GM18505 (cell line): ENCODE results near the gene ANO9.

Experiments used
- ATAC-seq: cut with Tn5 transposase; IDR thresholded peaks from one replicate; pipeline ENCODE4 v1.9.1; 2021; ENCODE audit not compliant: unreplicated experiment
- POLR2A ChIP-seq: IDR thresholded peaks from 4 replicates; pipeline ENCODE4 v1.6.1; 2011; ENCODE audit warnings: borderline replicate concordance; ENCODE audit not compliant: insufficient read depth, insufficient read length; ENCODE audit errors: extremely low read depth

Gene ANO9

DNA sequence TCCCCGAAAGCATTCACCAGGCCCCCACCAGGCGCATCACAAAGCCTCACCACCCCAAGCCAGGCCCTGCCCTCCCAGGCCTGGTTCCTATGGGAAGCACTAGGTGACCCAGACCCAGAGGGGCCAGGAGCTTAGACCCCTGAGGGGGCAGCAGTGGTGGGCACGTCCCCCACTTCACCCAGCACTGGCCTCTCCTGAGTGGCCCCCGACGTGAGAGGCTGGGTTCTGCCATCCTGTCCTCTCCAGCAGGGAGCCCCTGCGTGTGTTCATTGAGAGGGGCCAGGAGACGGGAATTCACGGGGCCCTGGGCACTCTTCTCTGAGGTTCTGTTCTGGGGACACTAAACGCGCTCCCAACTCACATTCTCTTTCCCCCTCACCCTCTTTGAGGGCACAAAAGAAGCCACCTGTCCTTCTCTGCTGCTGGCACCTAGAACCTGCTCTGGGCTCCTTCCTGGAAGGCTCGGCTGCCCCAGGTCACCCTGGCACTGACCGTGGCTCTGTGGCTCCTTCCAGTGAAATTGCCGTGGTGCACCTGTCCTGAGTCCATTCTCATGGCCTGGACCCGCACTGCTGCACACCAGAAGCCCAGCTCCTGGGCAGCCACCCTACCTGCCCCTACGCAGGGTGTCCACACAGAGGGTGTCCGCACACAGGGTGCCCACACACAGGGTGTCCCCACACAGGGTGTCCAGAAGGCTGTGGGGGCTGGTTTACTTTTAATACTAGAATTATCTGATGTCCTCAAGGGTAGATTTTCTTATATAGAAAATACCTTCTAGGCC is 20.5 kb upstream of the ANO9 start:
- TF ChIP-seq POLR2A = no peak
- no peak for ATAC-seq

DNA sequence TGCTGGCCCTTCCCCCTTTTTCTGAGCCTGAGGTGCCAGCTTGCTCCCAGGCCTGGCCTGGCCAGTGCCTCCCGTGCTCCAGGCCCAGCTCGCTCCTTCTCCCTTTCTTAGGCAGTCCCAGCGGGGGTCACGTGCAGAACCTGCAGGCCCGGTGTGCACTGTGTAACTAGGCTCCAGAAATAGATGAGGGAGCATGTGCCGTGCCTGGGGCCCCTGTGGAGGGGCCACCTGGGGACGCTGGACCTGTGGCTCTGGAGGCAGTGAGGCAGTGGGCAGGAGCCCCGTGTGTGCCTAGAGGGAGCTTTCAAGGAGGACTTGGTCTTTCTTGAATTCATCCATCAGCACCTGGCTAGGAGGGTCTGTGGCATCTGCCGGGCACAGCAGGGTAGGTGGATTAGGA is 19.8 kb upstream of the ANO9 start:
- ATAC-seq = no peak
- no peak for TF ChIP-seq POLR2A

DNA sequence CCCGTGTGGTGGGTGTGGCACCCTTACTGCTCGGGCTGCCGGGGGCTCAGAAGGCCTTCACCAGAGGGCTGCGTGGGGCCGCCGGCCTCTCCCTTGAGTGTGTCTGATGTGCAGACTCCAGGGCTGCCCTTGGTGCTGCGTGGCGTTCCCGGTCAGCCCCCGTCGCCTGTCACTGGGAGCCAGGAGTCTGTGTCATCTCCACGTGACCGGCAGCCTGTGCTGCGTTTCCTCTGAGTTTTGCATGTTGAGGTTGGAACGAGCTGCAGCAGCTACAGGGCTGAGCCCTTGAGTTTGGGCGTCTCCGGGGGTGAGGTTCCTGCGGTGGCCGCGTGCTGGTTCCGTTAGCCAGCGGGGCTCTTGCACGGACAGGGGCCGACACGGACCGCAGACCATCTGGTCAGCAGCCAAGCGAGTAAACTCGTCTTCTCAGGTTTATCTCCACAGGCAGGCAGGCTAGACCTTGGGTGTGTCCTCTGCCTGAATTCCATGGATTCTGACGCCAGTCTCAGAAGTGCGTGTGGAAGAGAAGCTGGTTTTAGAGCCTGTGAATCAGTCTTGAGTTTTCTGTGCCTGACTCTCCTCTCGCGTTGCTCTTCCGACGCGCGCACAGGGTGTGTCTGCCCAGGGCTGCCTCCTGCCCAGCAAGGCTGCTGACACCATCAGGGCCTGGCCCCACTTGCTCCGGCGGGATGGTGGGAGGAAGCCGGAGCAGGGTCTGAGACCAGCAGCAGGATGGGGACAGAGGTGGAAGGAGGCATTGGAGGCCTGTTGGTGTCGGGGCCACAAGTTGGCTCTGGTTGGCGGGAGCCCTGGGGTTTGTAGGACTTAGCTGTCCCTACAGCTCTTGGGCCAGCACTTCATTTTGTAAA is 18.8 kb upstream of the ANO9 start:
- ATAC-seq = no peak
- TF ChIP-seq POLR2A = no peak

DNA sequence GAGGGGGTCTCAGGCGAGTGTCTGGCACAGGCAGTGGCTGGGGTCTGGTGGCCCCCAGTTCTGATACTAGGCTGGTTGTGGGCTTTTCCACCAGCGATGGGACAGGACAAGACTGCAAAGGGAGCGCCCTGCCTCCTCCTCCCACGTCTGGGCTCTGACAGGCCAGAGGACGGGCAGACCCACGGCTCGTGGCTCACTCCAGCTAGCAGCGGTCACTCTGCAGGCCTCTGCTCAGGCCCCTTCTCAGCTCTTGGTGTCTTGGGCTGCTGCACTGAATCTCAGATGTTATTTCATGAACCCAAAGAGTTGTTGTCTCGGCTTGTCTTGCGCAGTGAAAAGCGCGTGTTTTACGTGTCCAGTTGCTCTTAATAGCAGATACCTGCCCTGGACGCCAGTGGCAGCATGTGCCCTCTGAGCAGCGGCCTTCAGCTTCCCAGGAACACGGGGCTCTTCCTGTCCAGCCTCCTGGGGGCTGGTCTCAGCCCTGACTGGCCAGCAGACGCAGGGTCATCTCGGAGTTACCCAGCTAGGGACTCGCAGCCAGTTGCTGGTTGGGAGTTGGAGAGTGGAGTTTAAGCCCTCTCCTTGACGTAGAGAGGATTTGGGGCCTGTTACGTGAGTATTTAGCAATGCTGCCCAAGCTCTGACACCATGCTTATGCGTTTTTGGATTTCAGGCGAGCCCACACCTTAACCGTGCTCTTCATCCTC is 17.9 kb upstream of the ANO9 start:
- no peak for ATAC-seq
- no peak for TF ChIP-seq POLR2A

DNA sequence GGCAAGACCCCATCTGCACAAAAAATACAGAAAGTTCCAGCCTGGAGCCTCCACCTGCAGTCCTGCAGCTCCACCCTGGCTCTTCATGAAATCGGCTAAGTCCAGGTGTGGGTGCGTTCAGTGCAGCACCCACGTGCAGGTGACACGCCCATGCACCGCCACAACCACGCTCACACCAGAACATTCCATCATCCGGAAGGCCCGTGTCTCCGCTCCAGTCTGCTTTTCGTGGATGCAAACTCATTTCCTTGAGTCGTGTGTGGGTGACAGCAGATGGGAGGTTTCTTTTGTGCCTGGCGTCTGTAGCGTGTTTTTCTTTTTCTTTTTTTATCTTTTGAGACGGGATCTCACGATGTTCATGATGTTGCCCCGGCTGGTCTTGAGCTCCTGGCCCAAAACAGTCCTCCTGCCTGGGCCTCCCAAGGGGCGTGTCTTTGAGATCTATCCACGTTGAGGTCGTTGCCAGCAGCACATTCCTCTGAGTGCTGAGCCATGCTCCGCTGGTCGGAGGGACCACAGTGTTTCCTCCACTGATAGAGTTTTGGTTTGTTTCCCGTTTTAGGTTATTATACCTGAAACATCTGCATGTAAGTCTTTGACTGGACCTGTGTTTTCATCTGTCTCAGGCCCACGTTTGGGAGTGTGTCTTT is 15.4 kb upstream of the ANO9 start:
- no peak for ATAC-seq

DNA sequence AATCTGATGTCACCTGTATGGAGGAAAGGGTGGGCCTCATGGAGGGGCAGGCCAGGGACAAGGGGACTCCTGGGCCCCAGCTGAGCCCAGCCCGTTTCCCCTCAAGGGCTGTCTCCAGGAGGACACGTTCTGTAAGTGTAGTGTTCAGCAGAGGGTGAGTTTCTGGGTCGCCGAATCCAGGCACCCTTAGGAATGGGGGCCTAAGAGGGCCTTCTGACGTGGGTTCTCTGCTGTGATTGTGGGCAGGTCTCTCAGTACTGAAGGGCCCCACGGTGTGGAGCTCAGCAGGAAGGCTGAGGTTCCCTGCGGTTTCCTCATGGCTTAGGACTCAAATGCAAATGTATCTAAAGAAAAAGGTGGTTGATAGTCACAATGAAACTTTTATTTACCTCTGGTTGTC is 14.7 kb upstream of the ANO9 start:
- ATAC-seq = no peak

More for the DNA sequence above, 15.4 kb upstream of the ANO9 start:
- no peak for TF ChIP-seq POLR2A

DNA sequence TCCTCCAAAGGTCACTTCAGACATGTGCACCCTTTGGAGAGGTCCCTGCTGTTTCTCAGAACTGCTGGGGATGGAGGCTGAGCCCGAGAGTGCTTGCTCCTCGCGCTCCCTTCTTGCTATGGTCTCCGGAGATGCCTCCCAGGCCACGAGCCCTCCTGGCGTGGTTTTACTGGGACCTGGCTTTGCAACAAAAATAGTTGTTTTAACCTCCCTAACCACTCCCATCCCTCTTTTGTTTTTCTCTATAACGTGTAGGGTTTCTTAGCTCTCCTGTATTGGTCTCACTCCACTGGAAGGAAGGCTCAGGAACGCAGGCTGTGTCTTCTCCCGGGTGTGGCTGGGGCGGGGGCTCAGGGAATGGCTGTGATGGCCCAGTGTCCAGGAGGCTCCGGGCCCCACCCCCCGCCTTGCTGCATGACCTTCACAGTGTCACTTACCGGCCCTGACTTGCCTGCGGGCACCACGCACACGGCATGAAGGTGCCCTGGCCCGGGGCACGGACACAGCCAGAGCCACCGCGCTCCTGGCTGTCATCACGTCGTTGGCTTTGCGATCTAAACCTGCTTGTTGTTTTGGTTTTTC is 13.8 kb upstream of the ANO9 start:
- no peak for TF ChIP-seq POLR2A
- no peak for ATAC-seq

More for the DNA sequence above, 14.7 kb upstream of the ANO9 start:
- TF ChIP-seq POLR2A = no peak

DNA sequence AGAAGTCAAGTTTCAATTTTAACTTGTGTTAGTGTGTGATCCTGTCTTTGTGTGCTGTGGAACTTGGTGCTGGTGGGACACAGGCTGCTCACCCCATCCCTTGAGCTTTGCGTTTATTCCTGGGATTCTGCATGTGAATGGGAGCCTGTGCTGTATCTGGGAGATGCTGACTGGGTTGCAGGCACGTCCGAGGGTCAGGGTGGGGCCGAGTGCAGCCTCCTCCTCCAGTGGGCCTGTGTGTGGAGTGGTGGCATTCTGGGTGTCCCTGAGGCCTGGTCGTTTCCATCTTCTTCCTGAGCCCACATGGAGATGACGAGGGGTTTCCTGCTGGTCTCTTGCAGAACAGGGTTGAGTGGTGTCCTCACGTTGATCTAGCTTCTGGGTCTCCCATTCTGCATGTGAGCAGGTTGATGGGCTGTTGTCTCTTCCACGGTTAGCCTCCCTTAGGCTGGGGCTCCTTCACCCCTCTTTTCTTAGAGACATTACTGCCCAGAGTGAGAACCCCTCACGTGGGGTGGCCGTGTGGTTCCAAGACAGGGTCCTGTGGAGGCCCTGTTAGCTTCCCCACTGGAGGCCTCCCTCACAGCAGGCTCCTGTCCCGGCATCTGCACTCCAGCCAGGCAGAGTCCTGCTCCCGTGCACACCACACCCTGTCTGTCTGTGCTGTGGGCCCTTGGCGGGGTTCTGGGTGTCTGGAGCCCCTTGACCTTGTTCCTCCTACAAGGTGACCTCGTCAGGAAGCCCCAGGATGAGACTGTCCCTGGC is 13.2 kb upstream of the ANO9 start:
- no peak for TF ChIP-seq POLR2A
- no peak for ATAC-seq

DNA sequence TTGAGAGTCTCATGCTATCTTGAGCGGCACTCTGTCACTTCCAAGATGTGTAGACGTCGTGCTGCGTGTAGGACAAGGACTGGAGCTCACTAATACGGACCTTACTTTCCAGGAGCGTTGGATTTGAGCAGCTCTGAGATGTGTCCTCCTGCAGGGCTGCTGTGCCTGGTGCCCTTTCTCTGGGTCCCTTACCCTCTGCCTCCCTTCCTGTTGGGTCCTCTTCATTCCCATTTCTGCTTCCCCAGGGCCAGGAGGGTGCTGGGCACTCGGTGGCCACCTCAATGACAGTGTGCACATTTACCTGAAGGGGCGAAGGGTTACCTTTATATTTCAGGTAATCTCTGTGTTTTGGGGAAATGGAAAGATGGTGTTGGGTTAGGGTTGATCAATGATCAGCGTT is 12.2 kb upstream of the ANO9 start:
- no peak for TF ChIP-seq POLR2A
- ATAC-seq = no peak

DNA sequence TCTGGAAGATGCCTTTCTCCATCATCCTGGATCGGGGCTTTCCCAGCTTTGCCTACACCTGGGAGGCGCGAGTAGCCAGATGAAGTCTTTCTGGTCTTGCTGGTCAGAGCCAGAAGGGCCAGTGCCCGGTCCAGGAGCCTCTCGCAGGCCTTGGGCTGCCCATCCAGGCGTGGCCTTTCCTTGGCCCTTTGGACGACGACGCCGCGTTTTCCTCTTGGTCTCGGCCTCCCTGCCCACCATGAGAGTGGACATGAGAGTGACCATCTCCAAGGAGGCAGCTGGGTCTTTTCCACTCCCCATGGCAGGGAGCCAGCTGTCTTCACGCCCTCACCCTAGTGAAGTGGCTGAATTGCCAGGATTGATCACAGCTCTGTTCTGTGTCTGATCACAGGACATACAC is 11.8 kb upstream of the ANO9 start:
- ATAC-seq = no peak
- no peak for TF ChIP-seq POLR2A

DNA sequence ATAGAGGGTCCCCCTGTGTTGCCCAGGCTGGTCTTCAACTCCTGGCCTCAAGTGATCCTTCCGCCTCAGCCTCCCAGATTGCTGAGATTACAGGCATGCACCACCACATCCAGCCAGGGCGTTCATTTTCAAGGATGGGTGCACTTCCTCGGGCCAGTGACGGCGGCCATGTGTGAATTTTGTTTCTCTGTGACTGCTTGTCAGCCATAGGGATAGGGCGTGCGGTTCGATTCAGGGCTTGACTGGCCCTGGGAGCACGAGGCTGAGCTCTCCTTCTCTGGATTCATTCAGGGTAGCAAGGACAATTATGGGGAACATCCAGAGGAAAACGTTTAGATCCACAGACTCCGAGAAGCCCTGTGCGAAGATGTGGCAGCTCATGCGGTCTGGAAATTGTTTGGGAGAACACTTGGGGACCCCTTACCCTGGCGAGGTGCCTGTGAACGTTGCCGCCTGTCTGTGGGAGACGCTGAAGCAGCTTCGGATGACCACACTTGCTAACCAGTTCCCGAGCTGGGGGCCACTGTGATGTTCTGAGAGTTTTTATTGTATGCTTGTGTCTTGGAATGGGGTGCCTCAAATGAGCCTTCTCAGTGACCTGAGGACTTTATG is 11.2 kb upstream of the ANO9 start:
- TF ChIP-seq POLR2A = no peak
- no peak for ATAC-seq
